GM12878 (cell line): ENCODE measurements around the gene MFAP2. TPM values are rescaled to one million over a fixed set of nuclear protein-coding genes. Genes with fewer than 3 reads are reported as not detected.

Experiments used
- ATAC-seq: fragments of 200-7000 bp; cut with Tn5 transposase; 3 replicates; pipeline ENCODE4 v1.9.1; 2020; ENCODE audit warnings: mild to moderate bottlenecking, moderate library complexity
- BruUV-seq: library from RNA; stranded (reverse); fragments of 400-500 nt; replicated peaks from 2 replicates; lab custom pipeline; 2021; lab: Mats Ljungman, UMichigan
- CTCF ChIA-PET: fragments of 300-600 bp; sonication (Branson Sonifier 250); formaldehyde crosslinking; extraction: SDS; loops from one replicate; lab custom pipeline; 2021; ENCODE audit warnings: inconsistent platforms; lab: Yijun Ruan, JAX
- POLR2A ChIA-PET: fragments of 350-600 bp; formaldehyde crosslinking; extraction: SDS; loops from one replicate; lab custom pipeline; 2021; ENCODE audit warnings: inconsistent platforms; lab: Charles Lee
- RAD21 ChIA-PET: fragments of 300-600 bp; sonication (Branson Sonifier 250); formaldehyde crosslinking; loops from one replicate; lab custom pipeline; 2023; ENCODE audit warnings: antibody characterized with exemption; ENCODE audit not compliant: unreplicated experiment; lab: Charles Lee
- SMC1A ChIA-PET: fragments of 300-600 bp; sonication (Branson Sonifier 250); formaldehyde crosslinking; loops from one replicate; lab custom pipeline; 2023; ENCODE audit not compliant: unreplicated experiment, uncharacterized antibody; lab: Charles Lee
- DNase-seq: peaks from one replicate; pipeline ENCODE4 v3.0.0-alpha.2; 2011; ENCODE audit warnings: low read depth, low spot score
- FAIRE-seq: peaks from 3 replicates; lab custom pipeline; 2011; peaks lifted over from hg19 to GRCh38; lab: Jason Lieb, UNC
- H2AFZ ChIP-seq: 2 replicates; pipeline ENCODE4 v1.6.0; 2011; ENCODE audit warnings: low read depth, low read length, control low read depth; ENCODE audit not compliant: control insufficient read depth
- H3K27ac ChIP-seq: 2 replicates; pipeline ENCODE4 v1.5.1; 2011; ENCODE audit warnings: control low read depth; ENCODE audit not compliant: control insufficient read depth, insufficient read depth
- H3K27me3 ChIP-seq, 2 experiments: replicated peaks in 1 of 2; 2 replicates each; pipeline versions ENCODE4 v1.6.0 to v1.6.1; 2011; ENCODE audit warnings: low read length in 1 of 2; ENCODE audit not compliant: control insufficient read depth in 2 of 2, insufficient read depth in 2 of 2
- H3K36me3 ChIP-seq, 2 experiments: 2 replicates each; pipeline ENCODE4 v1.5.1; 2011; ENCODE audit warnings: low read length in 1 of 2; ENCODE audit not compliant: control insufficient read depth in 2 of 2, insufficient read depth in 2 of 2
- H3K4me1 ChIP-seq: 2 replicates; pipeline ENCODE4 v1.6.1; 2011; ENCODE audit warnings: mild to moderate bottlenecking, low read length, moderate library complexity, mixed read lengths; ENCODE audit not compliant: control insufficient read depth, insufficient read depth
- H3K4me2 ChIP-seq: 2 replicates; pipeline ENCODE4 v1.6.0; 2011; ENCODE audit warnings: control low read depth; ENCODE audit not compliant: control insufficient read depth, insufficient read depth
- H3K4me3 ChIP-seq: fragments of 200-600 bp; sonication (generic); 2 replicates; pipeline ENCODE4 v1.5.1; 2016
- H3K79me2 ChIP-seq: 2 replicates; pipeline ENCODE4 v1.6.0; 2011; ENCODE audit warnings: low read length; ENCODE audit not compliant: control insufficient read depth, insufficient read depth
- H3K9ac ChIP-seq: 2 replicates; pipeline ENCODE4 v1.8.0; 2011; ENCODE audit warnings: low read length, control low read depth, mixed read lengths; ENCODE audit not compliant: control insufficient read depth, insufficient read depth
- H3K9me3 ChIP-seq: replicated peaks from 3 replicates; pipeline ENCODE4 v1.5.1; 2011; ENCODE audit warnings: mild to moderate bottlenecking, low read length; ENCODE audit not compliant: control insufficient read depth, insufficient read depth
- H4K20me1 ChIP-seq: 2 replicates; pipeline ENCODE4 v1.6.0; 2011; ENCODE audit not compliant: control insufficient read depth, insufficient read depth
- BHLHE40 ChIP-seq, 2 experiments: fragments of 450-650 bp in 1 of 2; IDR thresholded peaks; 2 replicates each; pipeline ENCODE4 v1.6.1; 2011 to 2017; ENCODE audit warnings: low read depth in 2 of 2, borderline replicate concordance in 1 of 2, improper control_type of control experiment in 1 of 2, low read length in 1 of 2, mild to moderate bottlenecking in 1 of 2
- CHD1 ChIP-seq: IDR thresholded peaks from 2 replicates; pipeline ENCODE4 v1.6.1; 2012; ENCODE audit warnings: low read depth, low read length, improper control_type of control experiment
- CREB1 ChIP-seq: IDR thresholded peaks from 2 replicates; pipeline ENCODE4 v1.6.1; 2012; ENCODE audit warnings: low read depth, mild to moderate bottlenecking, inconsistent platforms
- IRF4 ChIP-seq: IDR thresholded peaks from 2 replicates; pipeline ENCODE4 v1.6.1; 2011; ENCODE audit warnings: low read depth, low read length
- JUNB ChIP-seq: IDR thresholded peaks from 2 replicates; pipeline ENCODE4 v1.6.1; 2016; ENCODE audit warnings: antibody characterized with exemption, mild to moderate bottlenecking
- MYB ChIP-seq: fragments of 150-350 bp; IDR thresholded peaks from 2 replicates; pipeline ENCODE4 v1.6.1; 2014; ENCODE audit warnings: mild to moderate bottlenecking, low read depth, low read length, borderline replicate concordance
- NFXL1 ChIP-seq: fragments of 450-650 bp; IDR thresholded peaks from 2 replicates; pipeline ENCODE4 v1.6.1; 2017; ENCODE audit warnings: antibody characterized with exemption, mild to moderate bottlenecking, borderline replicate concordance
- NR2F1 ChIP-seq: fragments of 450-650 bp; conservative IDR thresholded peaks from 2 replicates; pipeline ENCODE4 v1.6.1; 2017; ENCODE audit warnings: mild to moderate bottlenecking
- NRF1 ChIP-seq: conservative IDR thresholded peaks from 2 replicates; pipeline ENCODE4 v1.6.1; 2011; ENCODE audit warnings: mild to moderate bottlenecking, low read depth, low read length, improper control_type of control experiment
- POLR2AphosphoS5 ChIP-seq: IDR thresholded peaks from 2 replicates; pipeline ENCODE4 v1.6.1; 2011; ENCODE audit warnings: mild to moderate bottlenecking, low read length, inconsistent platforms
- RCOR1 ChIP-seq: conservative IDR thresholded peaks from 2 replicates; pipeline ENCODE4 v1.6.1; 2012; ENCODE audit warnings: low read depth, low read length, improper control_type of control experiment
- RFX5 ChIP-seq: IDR thresholded peaks from 2 replicates; pipeline ENCODE4 v1.6.1; 2011; ENCODE audit warnings: low read depth, low read length, improper control_type of control experiment
- STAT3 ChIP-seq: IDR thresholded peaks from 2 replicates; pipeline ENCODE4 v1.6.1; 2011; ENCODE audit warnings: low read depth, low read length, improper control_type of control experiment
- WGBS: methylation state at CpG from one replicate; pipeline ENCODE4 v1.1.6; 2016; ENCODE audit warnings: low lambda C conversion rate; ENCODE audit not compliant: insufficient replicate concordance, insufficient coverage; ENCODE audit errors: missing lambda C conversion rate; 5-methylcytosine and 5-hydroxymethylcytosine counted together
- in situ Hi-C: fragments of 300-500 bp; cut with MboI; formaldehyde crosslinking; loops from 9 replicates; pipeline ENCODE4 v1.14.3; 2018; ENCODE audit warnings: mixed read lengths
- intact Hi-C: fragments of 100-400 bp; cut with micrococcal nuclease; formaldehyde crosslinking; loops from one replicate; pipeline ENCODE4 v1.14.2; 2022; ENCODE audit not compliant: unreplicated experiment
- polyA plus RNA-seq, 11 experiments: library from polyadenylated mRNA; depleted of rRNA in 4 of 11; unstranded in 6 of 11; stranded (reverse) in 5 of 11; fragments of >200 nt; fragmentation: Nextera tagmentation in 4 of 11; fragmentation: Illumina TruSeq in 1 of 11; extraction: Ambion mirVana in 4 of 11; extraction: Trizol in 1 of 11; gene quantifications; 1 replicate in 1 of 11; 2 replicates in 10 of 11; pipeline versions ENCODE4 v1.2.1 to v1.2.3, GENCODE V29; 2011 to 2016; ENCODE audit warnings: inconsistent platforms in 2 of 11, missing spikeins in 2 of 11, low read depth in 1 of 11
- total RNA-seq, 4 experiments: library from RNA; depleted of rRNA in 3 of 4; stranded (reverse); fragments of >200 nt in 3 of 4; fragmentation: Illumina TruSeq in 1 of 4; extraction: Trizol in 1 of 4; gene quantifications; 2 replicates each; pipeline versions ENCODE4 v1.2.1 to v1.2.3, GENCODE V29; 2013 to 2021
- TF ChIP-seq, protein P1 (sequence below): IDR thresholded peaks from 2 replicates; pipeline ENCODE4 v1.6.1; 2012; ENCODE audit warnings: low read depth, low read length, improper control_type of control experiment
- TF ChIP-seq, protein P2 (sequence below): fragments of 450-650 bp; IDR thresholded peaks from 2 replicates; pipeline ENCODE4 v1.6.1; 2018; ENCODE audit warnings: borderline replicate concordance, mild to moderate bottlenecking; ENCODE audit not compliant: partially characterized antibody

MFAP2 gene
- total and polyA plus RNA-seq, 10 of the 15 experiments (the other 5 are each of a cell fraction or from before 2014, with no cell fraction given) = 0.16 TPM; not detected in 9

DNA sequence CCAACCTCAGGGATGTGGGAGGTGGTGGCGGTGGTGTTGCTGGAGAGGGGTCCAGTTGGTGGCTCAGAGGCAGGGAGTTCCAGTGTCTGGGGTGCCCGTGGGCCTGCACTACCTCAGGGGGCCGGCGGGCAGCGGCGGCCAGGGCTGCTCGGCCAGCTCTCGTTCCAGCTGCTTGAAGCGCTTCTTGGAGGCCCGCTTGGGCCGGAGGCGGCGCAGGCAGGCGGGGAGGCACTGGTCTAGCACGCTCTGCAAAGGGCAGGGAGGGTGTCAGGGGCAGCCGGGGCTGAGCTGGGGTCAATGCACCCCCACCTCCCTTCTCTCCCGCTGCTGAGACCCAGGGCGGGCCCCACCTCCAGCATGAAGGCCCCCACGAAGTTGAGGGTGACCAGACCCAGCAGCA lies 5.7 kb upstream of the MFAP2 start:
- intact Hi-C loops = no loop called here
- TF ChIP-seq NRF1 = no peak
- no peak for TF ChIP-seq CREB1
- TF ChIP-seq NR2F1 = no peak
- TF ChIP-seq NFXL1 = no peak
- TF ChIP-seq, protein P1, sequence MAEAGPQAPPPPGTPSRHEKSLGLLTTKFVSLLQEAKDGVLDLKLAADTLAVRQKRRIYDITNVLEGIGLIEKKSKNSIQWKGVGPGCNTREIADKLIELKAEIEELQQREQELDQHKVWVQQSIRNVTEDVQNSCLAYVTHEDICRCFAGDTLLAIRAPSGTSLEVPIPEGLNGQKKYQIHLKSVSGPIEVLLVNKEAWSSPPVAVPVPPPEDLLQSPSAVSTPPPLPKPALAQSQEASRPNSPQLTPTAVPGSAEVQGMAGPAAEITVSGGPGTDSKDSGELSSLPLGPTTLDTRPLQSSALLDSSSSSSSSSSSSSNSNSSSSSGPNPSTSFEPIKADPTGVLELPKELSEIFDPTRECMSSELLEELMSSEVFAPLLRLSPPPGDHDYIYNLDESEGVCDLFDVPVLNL = no peak
- no peak for TF ChIP-seq STAT3
- no peak for TF ChIP-seq JUNB
- no peak for TF ChIP-seq CHD1
- no peak for TF ChIP-seq MYB
- TF ChIP-seq RFX5 = no peak
- no peak for TF ChIP-seq IRF4
- no peak for TF ChIP-seq POLR2AphosphoS5
- TF ChIP-seq, protein P2, sequence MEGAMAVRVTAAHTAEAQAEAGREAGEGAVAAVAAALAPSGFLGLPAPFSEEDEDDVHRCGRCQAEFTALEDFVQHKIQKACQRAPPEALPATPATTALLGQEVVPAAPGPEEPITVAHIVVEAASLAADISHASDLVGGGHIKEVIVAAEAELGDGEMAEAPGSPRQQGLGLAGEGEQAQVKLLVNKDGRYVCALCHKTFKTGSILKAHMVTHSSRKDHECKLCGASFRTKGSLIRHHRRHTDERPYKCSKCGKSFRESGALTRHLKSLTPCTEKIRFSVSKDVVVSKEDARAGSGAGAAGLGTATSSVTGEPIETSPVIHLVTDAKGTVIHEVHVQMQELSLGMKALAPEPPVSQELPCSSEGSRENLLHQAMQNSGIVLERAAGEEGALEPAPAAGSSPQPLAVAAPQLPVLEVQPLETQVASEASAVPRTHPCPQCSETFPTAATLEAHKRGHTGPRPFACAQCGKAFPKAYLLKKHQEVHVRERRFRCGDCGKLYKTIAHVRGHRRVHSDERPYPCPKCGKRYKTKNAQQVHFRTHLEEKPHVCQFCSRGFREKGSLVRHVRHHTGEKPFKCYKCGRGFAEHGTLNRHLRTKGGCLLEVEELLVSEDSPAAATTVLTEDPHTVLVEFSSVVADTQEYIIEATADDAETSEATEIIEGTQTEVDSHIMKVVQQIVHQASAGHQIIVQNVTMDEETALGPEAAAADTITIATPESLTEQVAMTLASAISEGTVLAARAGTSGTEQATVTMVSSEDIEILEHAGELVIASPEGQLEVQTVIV = no peak
- TF ChIP-seq RCOR1 = no peak
- TF ChIP-seq BHLHE40 (IDR thresholded peaks at IDR 0.05; ENCODE audit: borderline replicate concordance in 1 of 2, low read depth in 2 of 2, low read length in 1 of 2) = no peak
- no peak overlapping the region for H3K27ac ChIP-seq
- BruUV-seq = no TSS peak
- H3K79me2 ChIP-seq = no peaks in the 10 kb centered on the region
- no peak overlapping the region for H3K4me3 ChIP-seq
- CTCF ChIA-PET = interaction anchor here (1.2 kb wide), 1 partner anchor 34 kb away, joined by 3 read pairs; no protein-coding TSS in a partner anchor
- H3K4me1 ChIP-seq = no peaks in the 10 kb centered on the region
- H4K20me1 ChIP-seq = no peaks in the 10 kb centered on the region
- peaks cover 2% of the 10 kb centered on the region in 2 experiments; a peak in 2 of 4 replicates for H3K27me3 ChIP-seq
- SMC1A ChIA-PET = no interaction called here
- RAD21 ChIA-PET = no interaction called here
- in situ Hi-C loops = no loop called here
- H3K4me2 ChIP-seq = no peak overlapping the region
- ATAC-seq = no peak
- no peak for DNase-seq
- POLR2A ChIA-PET = no interaction called here
- no peak for FAIRE-seq
- no peaks in the 10 kb centered on the region for H3K9me3 ChIP-seq
- no peak overlapping the region for H3K9ac ChIP-seq
- no peak overlapping the region for H2AFZ ChIP-seq
- 71% methylated on average over 17 of the region's 19 CpGs for WGBS
- H3K36me3 ChIP-seq = no peaks in the 10 kb centered on the region
